ENCODE measurements around the gene PCDHGA12. TPM values are rescaled to one million over a fixed set of nuclear protein-coding genes. Genes with fewer than 3 reads are reported as not detected.
A peak's percentile ranks its signal among the peaks of the same experiment; 100 is the strongest.
"Not testable (repeated sequence)": the region's sequence is repeated elsewhere in the genome, so short reads cannot be mapped to it uniquely, and the experiment has no call there.

The PCDHGA12 gene
- polyA plus RNA-seq, 5 donors: 2.3 to 4.3 (median 3.4) TPM

DNA sequence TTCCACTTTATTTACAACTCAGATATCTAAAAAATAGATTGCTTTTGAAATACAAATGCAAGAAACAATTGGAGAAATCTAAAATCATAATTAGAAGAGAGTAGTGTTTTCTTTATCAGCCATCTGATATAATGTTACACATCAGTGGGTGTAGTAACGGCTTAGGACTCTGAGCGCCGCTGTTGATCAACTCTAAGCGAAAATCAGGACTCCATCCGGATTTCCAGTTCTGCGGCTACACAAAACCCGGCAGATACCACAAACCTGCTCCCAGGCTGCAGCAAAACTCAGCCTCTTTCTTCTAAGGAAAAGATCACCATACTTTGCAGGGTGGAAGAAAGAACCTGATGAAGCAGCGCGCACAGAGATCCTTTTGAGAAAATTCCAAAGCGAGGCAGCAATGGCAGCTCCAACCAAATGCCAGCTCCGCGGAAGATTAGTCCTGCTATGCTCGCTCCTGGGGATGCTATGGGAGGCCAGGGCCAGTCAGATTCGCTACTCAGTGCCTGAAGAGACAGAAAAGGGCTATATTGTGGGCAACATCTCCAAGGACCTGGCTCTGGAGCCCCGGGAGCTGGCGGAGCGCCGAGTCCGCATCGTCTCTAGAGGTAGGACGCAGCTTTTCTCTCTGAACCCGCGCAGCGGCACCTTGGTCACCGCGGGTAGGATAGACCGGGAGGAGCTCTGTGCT is 27.6 kb upstream of the PCDHGA12 start, which contains the start of gene PCDHGA9:
TSS of gene PCDHGA9 (plus strand) at position 226 of the 691 bp plus-strand sequence. CDS start at position 401, 175 bp downstream.
- DNase-seq: no peak

DNA sequence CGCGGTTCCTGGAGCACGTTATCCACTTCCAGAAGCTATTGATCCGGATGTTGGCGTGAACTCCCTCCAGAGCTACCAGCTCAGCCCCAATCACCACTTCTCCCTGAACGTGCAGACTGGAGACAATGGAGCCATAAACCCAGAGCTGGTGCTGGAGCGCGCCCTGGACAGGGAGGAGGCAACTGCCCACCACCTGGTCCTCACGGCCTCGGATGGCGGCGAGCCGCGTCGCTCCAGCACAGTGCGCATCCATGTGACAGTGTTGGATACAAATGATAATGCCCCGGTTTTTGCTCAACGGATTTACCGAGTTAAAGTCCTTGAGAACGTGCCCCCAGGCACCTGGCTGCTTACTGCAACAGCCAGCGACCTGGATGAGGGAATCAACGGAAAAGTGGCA is 26.9 kb upstream of the PCDHGA12 start:
- no peak for DNase-seq

DNA sequence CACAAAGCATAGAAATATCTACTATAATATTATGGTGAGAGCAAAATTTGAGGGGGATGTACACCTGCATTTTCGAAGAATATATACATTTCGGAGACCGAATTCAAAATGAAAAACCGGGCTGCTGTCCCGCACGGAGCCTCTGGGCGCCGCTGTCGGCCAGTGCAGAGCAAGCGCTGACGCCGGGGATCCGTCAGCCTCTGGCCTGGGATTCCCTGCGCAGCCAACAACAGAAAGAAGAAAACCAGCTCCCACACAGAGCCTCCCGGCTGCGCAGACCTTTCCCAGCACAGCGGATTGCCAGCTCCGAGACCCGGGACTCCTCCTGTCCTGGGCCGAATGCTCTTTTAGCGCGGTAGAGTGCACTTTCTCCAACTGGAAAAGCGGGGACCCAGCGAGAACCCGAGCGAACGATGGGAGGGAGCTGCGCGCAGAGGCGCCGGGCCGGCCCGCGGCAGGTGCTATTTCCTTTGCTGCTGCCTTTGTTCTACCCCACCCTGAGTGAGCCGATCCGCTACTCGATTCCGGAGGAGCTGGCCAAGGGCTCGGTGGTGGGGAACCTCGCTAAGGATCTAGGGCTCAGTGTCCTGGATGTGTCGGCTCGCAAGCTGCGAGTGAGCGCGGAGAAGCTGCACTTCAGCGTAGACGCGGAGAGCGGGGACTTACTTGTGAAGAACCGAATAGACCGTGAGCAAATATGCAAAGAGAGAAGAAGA is 22.4 kb upstream of the PCDHGA12 start, which contains the start of gene PCDHGB6:
TSS of gene PCDHGB6 (plus strand) at position 232 of the 716 bp plus-strand sequence. CDS start at position 414, 182 bp downstream.
- DNase-seq: peak in 1 of 2 donors; percentile 20

DNA sequence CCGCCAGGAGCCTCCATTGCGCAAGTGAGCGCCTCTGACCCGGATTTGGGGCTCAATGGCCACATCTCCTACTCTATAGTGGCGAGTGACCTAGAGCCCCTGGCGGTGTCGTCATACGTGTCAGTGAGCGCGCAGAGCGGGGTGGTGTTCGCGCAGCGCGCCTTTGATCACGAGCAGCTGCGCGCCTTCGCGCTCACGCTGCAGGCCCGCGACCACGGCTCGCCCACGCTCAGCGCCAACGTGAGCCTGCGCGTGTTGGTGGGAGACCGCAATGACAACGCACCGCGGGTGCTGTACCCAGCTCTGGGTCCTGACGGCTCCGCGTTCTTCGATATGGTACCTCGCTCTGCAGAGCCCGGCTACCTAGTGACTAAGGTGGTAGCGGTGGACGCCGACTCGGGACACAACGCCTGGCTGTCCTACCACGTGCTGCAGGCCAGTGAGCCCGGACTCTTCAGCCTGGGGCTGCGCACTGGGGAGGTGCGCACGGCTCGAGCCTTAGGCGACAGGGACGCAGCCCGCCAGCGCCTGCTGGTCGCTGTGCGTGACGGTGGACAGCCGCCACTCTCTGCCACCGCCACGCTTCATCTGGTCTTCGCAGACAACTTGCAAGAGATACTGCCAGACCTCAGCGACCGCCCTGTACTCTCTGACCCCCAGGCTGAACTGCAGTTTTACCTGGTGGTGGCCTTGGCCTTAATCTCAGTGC is 20.6 kb upstream of the PCDHGA12 start:
- DNase-seq: no peak

DNA sequence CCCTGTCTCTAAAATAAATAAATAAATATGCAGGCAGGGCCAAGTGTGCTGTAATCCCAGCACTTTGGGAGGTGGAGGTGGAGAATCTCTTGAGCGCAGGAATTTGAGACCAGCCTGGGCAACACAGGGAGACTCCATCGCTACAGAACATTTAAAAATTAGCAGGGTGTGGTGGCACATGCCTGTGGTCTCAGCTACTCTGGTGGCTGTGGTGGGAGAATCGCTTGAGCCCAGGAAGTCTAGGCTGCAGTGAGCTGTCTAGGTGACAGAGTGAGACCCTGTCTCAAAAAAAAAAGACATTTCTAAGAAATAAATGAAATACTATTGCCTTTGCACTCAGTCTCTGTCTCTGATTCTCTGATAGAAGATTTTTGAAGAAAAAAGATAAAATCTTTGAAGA is 18.7 kb upstream of the PCDHGA12 start:
- DNase-seq: no peak

DNA sequence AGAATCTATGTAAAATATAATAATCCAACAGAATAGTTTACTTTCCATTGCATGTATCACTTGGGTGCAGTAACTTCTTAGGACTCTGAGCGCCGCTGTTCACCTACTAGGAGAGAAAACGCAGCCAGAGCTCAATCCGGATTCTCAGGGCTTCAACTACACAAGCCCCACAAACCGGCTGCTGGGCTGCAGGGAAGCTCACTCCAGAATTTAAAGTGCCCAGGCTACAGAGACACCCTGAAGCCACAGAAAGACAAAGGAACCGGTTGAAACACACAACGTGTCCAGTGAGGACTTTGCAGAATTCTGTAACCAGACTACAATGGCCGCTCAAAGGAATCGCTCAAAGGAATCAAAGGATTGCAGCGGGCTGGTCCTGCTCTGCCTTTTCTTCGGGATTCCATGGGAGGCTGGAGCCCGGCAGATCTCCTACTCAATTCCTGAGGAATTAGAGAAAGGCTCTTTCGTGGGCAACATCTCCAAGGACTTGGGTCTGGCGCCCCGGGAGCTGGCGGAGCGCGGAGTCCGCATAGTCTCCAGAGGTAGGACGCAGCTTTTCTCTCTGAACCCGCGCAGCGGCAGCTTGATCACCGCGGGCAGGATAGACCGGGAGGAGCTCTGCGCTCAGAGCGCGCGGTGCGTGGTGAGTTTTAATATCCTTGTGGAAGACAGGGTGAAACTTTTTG is 17.3 kb upstream of the PCDHGA12 start, which contains the start of gene PCDHGA10:
TSS of gene PCDHGA10 (plus strand) at position 134 of the 686 bp plus-strand sequence. CDS start at position 323, 189 bp downstream.
- DNase-seq: no peak

DNA sequence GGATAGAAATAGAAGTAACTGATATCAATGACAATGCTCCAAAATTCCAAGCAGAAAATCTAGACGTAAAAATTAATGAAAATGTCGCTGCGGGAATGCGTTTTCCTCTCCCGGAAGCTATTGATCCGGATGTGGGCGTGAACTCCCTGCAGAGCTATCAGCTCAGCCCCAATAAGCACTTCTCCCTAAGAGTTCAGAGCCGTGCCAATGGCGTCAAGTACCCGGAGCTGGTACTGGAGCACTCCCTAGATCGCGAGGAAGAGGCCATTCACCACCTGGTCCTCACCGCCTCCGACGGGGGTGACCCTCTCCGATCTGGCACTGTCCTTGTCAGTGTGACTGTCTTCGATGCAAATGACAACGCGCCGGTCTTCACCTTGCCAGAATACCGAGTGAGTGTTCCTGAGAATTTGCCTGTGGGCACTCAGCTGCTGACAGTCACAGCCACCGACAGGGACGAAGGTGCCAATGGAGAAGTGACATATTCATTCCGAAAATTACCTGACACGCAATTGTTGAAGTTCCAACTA is 16.7 kb upstream of the PCDHGA12 start:
- DNase-seq: no peak

DNA sequence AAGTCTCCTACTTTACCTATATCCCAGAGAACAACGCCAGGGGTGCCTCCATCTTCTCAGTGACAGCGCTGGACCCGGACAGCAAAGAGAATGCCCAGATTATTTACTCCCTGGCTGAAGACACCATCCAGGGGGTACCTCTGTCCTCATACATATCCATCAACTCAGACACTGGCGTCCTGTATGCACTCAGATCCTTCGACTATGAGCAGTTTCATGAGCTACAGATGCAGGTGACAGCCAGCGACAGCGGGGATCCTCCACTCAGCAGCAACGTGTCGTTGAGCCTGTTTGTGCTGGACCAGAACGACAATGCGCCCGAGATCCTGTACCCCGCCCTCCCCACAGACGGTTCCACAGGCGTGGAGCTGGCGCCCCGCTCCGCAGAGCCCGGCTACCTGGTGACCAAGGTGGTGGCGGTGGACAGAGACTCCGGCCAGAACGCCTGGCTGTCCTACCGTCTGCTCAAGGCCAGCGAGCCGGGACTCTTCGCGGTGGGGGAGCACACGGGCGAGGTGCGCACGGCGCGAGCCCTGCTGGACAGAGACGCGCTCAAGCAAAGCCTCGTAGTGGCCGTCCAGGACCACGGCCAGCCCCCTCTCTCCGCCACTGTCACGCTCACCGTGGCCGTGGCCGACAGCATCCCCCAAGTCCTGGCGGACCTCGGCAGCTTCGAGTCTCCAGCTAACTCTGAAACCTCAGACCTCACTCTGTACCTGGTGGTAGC is 15.6 kb upstream of the PCDHGA12 start:
- DNase-seq: not testable (repeated sequence)

DNA sequence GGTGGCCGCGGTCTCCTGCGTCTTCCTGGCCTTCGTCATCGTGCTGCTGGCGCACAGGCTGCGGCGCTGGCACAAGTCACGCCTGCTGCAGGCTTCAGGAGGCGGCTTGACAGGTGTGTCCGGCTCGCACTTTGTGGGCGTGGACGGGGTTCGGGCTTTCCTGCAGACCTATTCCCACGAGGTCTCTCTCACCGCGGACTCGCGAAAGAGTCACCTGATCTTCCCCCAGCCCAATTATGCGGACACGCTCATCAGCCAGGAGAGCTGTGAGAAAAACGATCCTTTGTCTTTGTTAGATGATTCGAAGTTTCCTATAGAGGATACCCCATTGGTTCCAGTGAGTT is 15.1 kb upstream of the PCDHGA12 start:
- DNase-seq: not testable (repeated sequence)

DNA sequence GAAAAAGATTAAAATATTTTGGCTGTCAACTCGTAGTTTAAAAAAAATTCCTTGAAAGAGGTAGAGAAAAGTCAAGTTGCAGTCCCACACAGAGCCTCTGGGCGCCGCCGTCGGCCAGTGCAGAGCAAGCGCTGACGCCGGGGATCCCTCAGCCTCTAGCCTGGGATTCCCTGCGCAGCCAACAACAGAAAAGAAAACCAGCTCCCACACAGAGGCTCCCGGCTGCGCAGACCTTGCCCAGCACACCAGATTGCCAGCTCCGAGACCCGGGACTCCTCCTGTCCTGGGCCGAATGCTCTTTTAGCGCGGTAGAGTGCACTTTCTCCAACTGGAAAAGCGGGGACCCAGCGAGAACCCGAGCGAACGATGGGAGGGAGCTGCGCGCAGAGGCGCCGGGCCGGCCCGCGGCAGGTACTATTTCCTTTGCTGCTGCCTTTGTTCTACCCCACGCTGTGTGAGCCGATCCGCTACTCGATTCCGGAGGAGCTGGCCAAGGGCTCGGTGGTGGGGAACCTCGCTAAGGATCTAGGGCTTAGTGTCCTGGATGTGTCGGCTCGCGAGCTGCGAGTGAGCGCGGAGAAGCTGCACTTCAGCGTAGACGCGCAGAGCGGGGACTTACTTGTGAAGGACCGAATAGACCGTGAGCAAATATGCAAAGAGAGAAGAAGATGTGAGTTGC is 12.7 kb upstream of the PCDHGA12 start, which contains the start of gene PCDHGB7:
TSS of gene PCDHGB7 (plus strand) at position 184 of the 679 bp plus-strand sequence. CDS start at position 367, 183 bp downstream.
- DNase-seq: peak; percentile 42 to 61

DNA sequence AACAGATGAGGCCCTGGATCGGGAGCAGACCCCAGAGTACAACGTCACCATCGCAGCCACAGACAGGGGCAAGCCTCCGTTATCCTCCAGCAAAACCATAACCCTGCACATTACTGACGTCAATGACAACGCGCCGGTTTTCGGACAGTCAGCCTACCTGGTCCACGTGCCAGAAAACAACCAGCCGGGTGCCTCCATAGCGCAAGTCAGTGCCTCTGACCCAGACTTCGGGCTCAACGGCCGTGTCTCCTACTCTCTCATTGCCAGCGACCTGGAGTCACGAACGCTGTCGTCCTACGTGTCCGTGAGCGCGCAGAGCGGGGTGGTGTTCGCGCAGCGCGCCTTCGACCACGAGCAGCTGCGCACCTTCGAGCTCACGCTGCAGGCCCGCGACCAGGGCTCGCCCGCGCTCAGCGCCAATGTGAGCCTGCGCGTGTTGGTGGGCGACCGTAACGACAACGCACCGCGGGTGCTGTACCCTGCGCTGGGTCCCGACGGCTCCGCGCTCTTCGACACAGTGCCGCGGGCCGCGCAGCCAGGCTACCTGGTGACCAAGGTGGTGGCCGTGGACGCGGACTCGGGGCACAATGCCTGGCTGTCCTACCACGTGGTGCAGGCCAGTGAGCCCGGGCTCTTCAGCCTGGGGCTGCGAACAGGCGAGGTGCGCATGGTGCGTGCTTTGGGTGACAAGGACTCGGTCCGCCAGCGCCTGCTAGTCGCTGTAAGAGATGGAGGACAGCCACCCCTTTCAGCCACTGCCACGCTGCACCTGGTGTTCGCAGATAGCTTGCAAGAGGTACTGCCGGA is 11.0 kb upstream of the PCDHGA12 start:
- DNase-seq: no peak

DNA sequence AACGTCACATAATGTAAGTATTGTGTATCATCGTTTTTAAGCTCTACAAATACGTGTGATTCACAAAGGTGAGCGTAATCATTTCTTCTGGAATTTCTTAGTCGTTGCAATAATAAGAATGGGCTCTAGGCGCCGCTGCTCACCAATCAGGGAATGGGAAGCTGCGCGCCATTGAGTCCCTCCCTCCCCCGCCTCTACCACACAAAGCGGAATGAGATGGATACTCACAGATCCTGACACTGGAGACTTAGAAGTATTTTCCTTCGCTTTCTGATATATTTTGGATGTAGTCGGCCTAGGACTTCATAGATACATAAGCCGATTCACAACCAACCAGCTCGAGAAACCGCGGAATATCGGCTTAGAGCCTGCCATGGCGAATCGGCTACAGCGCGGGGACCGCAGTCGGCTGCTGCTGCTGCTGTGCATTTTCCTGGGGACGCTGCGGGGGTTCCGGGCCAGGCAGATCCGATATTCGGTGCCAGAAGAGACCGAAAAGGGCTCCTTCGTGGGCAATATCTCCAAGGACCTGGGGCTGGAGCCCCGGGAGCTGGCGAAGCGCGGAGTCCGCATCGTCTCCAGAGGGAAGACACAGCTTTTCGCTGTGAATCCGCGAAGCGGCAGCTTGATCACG is 9.3 kb upstream of the PCDHGA12 start, which contains the start of gene PCDHGA11:
TSS of gene PCDHGA11 (plus strand) at position 197 of the 634 bp plus-strand sequence. CDS start at position 374, 177 bp downstream.
- no peak for DNase-seq

DNA sequence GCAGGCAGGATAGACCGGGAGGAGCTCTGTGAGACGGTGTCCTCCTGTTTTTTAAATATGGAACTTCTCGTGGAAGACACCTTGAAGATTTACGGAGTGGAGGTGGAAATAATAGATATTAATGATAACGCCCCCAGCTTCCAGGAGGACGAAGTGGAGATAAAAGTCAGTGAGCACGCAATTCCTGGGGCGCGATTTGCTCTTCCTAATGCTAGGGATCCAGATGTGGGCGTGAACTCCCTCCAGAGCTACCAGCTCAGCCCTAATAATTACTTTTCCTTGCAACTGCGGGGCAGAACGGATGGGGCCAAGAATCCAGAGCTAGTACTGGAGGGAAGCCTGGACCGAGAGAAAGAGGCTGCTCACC is 8.8 kb upstream of the PCDHGA12 start:
- no peak for DNase-seq

DNA sequence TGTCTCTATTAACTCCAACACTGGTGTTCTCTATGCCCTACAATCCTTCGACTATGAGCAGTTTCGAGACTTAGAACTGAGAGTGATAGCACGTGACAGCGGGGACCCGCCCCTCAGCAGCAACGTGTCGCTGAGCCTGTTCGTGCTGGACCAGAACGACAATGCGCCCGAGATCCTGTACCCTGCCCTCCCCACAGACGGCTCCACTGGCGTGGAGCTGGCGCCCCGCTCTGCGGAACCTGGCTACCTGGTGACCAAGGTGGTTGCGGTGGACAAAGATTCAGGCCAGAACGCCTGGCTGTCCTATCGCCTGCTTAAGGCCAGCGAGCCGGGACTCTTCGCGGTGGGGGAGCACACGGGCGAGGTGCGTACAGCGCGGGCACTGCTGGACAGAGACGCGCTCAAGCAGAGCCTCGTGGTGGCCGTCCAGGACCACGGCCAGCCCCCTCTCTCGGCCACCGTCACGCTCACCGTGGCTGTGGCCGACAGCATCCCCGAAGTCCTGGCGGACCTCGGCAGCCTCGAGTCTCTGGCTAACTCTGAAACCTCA is 7.5 kb upstream of the PCDHGA12 start:
- no peak for DNase-seq

DNA sequence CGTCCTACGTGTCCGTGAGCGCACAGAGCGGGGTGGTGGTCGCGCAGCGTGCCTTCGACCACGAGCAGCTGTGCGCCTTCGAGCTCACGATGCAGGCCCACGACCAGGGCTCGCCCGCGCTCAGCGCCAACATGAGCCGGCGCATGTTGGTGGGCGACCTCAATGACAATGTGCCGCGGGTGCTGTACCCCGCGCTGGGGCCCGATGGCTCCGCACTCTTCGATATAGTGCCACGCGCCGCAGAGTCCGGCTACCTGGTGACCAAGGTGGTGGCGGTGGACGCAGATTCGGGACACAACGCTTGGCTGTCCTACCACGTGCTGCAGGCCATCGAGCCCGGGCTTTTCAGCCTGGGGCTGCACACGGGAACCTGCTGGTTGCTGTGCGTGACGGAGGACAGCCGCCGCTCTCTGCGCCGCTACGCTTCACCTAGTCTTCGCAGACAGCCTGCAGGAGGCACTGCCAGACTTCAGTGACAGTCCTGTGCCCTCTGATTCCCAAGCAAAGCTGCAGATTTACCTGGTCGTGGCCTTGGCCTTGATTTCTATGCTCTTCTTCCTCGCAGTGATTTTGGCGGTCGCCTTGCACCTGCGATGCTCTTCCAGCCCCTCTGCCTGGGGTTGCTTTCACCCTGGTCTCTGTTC is 2.4 kb upstream of the PCDHGA12 start:
- no peak for DNase-seq

DNA sequence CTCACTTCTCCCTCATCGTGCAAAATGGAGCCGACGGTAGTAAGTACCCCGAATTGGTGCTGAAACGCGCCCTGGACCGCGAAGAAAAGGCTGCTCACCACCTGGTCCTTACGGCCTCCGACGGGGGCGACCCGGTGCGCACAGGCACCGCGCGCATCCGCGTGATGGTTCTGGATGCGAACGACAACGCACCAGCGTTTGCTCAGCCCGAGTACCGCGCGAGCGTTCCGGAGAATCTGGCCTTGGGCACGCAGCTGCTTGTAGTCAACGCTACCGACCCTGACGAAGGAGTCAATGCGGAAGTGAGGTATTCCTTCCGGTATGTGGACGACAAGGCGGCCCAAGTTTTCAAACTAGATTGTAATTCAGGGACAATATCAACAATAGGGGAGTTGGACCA is 979 bp downstream of the PCDHGA12 start:
- DNase-seq: no peak

DNA sequence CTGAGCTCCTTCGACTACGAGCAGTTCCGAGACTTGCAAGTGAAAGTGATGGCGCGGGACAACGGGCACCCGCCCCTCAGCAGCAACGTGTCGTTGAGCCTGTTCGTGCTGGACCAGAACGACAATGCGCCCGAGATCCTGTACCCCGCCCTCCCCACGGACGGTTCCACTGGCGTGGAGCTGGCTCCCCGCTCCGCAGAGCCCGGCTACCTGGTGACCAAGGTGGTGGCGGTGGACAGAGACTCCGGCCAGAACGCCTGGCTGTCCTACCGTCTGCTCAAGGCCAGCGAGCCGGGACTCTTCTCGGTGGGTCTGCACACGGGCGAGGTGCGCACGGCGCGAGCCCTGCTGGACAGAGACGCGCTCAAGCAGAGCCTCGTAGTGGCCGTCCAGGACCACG is 2.0 kb downstream of the PCDHGA12 start:
- DNase-seq: not testable (repeated sequence)

DNA sequence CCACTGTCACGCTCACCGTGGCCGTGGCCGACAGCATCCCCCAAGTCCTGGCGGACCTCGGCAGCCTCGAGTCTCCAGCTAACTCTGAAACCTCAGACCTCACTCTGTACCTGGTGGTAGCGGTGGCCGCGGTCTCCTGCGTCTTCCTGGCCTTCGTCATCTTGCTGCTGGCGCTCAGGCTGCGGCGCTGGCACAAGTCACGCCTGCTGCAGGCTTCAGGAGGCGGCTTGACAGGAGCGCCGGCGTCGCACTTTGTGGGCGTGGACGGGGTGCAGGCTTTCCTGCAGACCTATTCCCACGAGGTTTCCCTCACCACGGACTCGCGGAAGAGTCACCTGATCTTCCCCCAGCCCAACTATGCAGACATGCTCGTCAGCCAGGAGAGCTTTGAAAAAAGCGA is 2.4 kb downstream of the PCDHGA12 start:
- not testable (repeated sequence) for DNase-seq
